IMR-90 (cell line): ENCODE results near the gene ATP1A2. TPM values are rescaled to one million over a fixed set of nuclear protein-coding genes. Genes with fewer than 3 reads are reported as not detected.

Source experiments
- ATAC-seq: fragments of 200-7000 bp; cut with Tn5 transposase; 2 replicates; pipeline ENCODE4 v1.9.1; 2020; ENCODE audit warnings: low read depth, mild to moderate bottlenecking, moderate library complexity
- BruUV-seq: library from RNA; stranded (reverse); fragments of 400-500 nt; replicated peaks from 2 replicates; lab custom pipeline; 2021; lab: Mats Ljungman, UMichigan
- CTCF ChIA-PET: fragments of 300-600 bp; formaldehyde crosslinking; extraction: SDS; loops from one replicate; lab custom pipeline; 2021; ENCODE audit warnings: antibody characterized with exemption; lab: Yijun Ruan, JAX
- POLR2A ChIA-PET: fragments of 300-600 bp; sonication (Branson Sonifier 250); formaldehyde crosslinking; loops from one replicate; lab custom pipeline; 2022; ENCODE audit warnings: antibody characterized with exemption; ENCODE audit not compliant: unreplicated experiment; lab: Charles Lee
- DNase-seq: peaks from one replicate; pipeline ENCODE4 v3.0.0; 2013
- H2AFZ ChIP-seq: replicated peaks from 2 replicates; pipeline ENCODE3; 2013; ENCODE audit warnings: low read length, mild to moderate bottlenecking; ENCODE audit not compliant: poor library complexity
- H2AK5ac ChIP-seq: 2 replicates; pipeline ENCODE4 v1.6.1; 2013; ENCODE audit warnings: low read depth, low read length, inconsistent platforms
- H2AK9ac ChIP-seq: replicated peaks from 2 replicates; pipeline ENCODE3; 2013; ENCODE audit warnings: mild to moderate bottlenecking, low read depth, low read length, moderate library complexity; ENCODE audit not compliant: poor library complexity
- H2BK120ac ChIP-seq: 2 replicates; pipeline ENCODE4 v1.6.1; 2013; ENCODE audit warnings: low read depth, low read length, inconsistent platforms
- H2BK15ac ChIP-seq: 3 replicates; pipeline ENCODE4 v1.6.1; 2013; ENCODE audit warnings: low read depth, low read length, inconsistent platforms
- H2BK20ac ChIP-seq: 2 replicates; pipeline ENCODE4 v1.6.1; 2013; ENCODE audit warnings: low read depth, mild to moderate bottlenecking, inconsistent platforms, low read length, moderate library complexity
- H2BK5ac ChIP-seq: 2 replicates; pipeline ENCODE4 v1.6.1; 2013; ENCODE audit warnings: mild to moderate bottlenecking, low read depth, low read length, inconsistent platforms; ENCODE audit not compliant: poor library complexity, severe bottlenecking
- H3K14ac ChIP-seq: replicated peaks from 2 replicates; pipeline ENCODE4 v1.6.1; 2013; ENCODE audit warnings: low read depth, low read length, inconsistent platforms
- H3K18ac ChIP-seq: 2 replicates; pipeline ENCODE4 v1.6.1; 2013; ENCODE audit warnings: low read depth, low read length, control low read depth
- H3K23ac ChIP-seq: 2 replicates; pipeline ENCODE4 v1.6.1; 2013; ENCODE audit warnings: low read depth, low read length, inconsistent platforms
- H3K27ac ChIP-seq: 2 replicates; pipeline ENCODE4 v1.5.1; 2013; ENCODE audit warnings: mild to moderate bottlenecking, control low read depth, low read length; ENCODE audit not compliant: insufficient read depth
- H3K27me3 ChIP-seq: 2 replicates; pipeline ENCODE4 v1.6.1; 2013; ENCODE audit warnings: low read length; ENCODE audit not compliant: control insufficient read depth, insufficient read depth
- H3K36me3 ChIP-seq: 2 replicates; pipeline ENCODE4 v1.6.1; 2013; ENCODE audit warnings: low read length, mixed read lengths; ENCODE audit not compliant: control insufficient read depth, insufficient read depth
- H3K4ac ChIP-seq: 2 replicates; pipeline ENCODE4 v1.6.1; 2013; ENCODE audit warnings: low read depth, low read length, inconsistent platforms
- H3K4me1 ChIP-seq: 2 replicates; pipeline ENCODE4 v1.6.1; 2013; ENCODE audit warnings: low read length, mixed read lengths; ENCODE audit not compliant: control insufficient read depth, insufficient read depth
- H3K4me2 ChIP-seq: 2 replicates; pipeline ENCODE4 v1.6.1; 2013; ENCODE audit warnings: low read depth, mild to moderate bottlenecking, control low read depth, low read length, moderate library complexity
- H3K4me3 ChIP-seq: 2 replicates; pipeline ENCODE4 v1.5.1; 2013; ENCODE audit warnings: low read depth, mild to moderate bottlenecking, control low read depth, low read length, moderate library complexity; ENCODE audit not compliant: insufficient read depth
- H3K56ac ChIP-seq: 2 replicates; pipeline ENCODE4 v1.6.1; 2013; ENCODE audit warnings: low read length, inconsistent platforms; ENCODE audit not compliant: insufficient read depth; ENCODE audit errors: extremely low read depth
- H3K79me1 ChIP-seq, 2 experiments: 2 replicates each; pipeline ENCODE4 v1.6.1; 2013; ENCODE audit warnings: low read length in 2 of 2, inconsistent platforms in 1 of 2, low read depth in 1 of 2
- H3K9ac ChIP-seq: 2 replicates; pipeline ENCODE4 v1.6.1; 2013; ENCODE audit warnings: low read depth, low read length, control low read depth
- H3K9me1 ChIP-seq: 2 replicates; pipeline ENCODE4 v1.6.1; 2013; ENCODE audit warnings: low read length, inconsistent platforms; ENCODE audit not compliant: insufficient read depth
- H3K9me3 ChIP-seq: 2 replicates; pipeline ENCODE4 v1.6.1; 2013; ENCODE audit warnings: low read length; ENCODE audit not compliant: control insufficient read depth, insufficient read depth
- H4K20me1 ChIP-seq: 2 replicates; pipeline ENCODE4 v1.6.1; 2013; ENCODE audit warnings: low read length, inconsistent platforms; ENCODE audit not compliant: insufficient read depth
- H4K5ac ChIP-seq: 2 replicates; pipeline ENCODE4 v1.6.1; 2013; ENCODE audit warnings: mild to moderate bottlenecking, low read depth, low read length, control low read depth
- H4K8ac ChIP-seq, 2 experiments: 2 replicates each; pipeline ENCODE4 v1.6.1; 2013; ENCODE audit warnings: low read depth in 2 of 2, low read length in 2 of 2, control low read depth in 1 of 2, inconsistent platforms in 1 of 2
- H4K91ac ChIP-seq: 2 replicates; pipeline ENCODE4 v1.6.1; 2013; ENCODE audit warnings: low read depth, low read length, inconsistent platforms; ENCODE audit not compliant: insufficient read depth
- CHD1 ChIP-seq: IDR thresholded peaks from 2 replicates; pipeline ENCODE4 v1.6.1; 2012; ENCODE audit warnings: low read depth, low read length, improper control_type of control experiment
- FOS ChIP-seq: fragments of 150-350 bp; IDR thresholded peaks from 2 replicates; pipeline ENCODE4 v1.6.1; 2016; ENCODE audit warnings: low read depth, low read length
- MAZ ChIP-seq: IDR thresholded peaks from 2 replicates; pipeline ENCODE4 v1.6.1; 2012; ENCODE audit warnings: low read depth, mild to moderate bottlenecking, low read length, improper control_type of control experiment, moderate library complexity, borderline replicate concordance
- MXI1 ChIP-seq: IDR thresholded peaks from 2 replicates; pipeline ENCODE4 v1.6.1; 2012; ENCODE audit warnings: low read depth, mild to moderate bottlenecking, low read length, moderate library complexity, borderline replicate concordance
- NFE2L2 ChIP-seq: fragments of 150-350 bp; IDR thresholded peaks from 2 replicates; pipeline ENCODE4 v1.6.1; 2016; ENCODE audit warnings: low read depth, mild to moderate bottlenecking, low read length
- RAD21 ChIP-seq: IDR thresholded peaks from 2 replicates; pipeline ENCODE4 v1.6.1; 2012; ENCODE audit warnings: low read length, improper control_type of control experiment
- RFX5 ChIP-seq: IDR thresholded peaks from 2 replicates; pipeline ENCODE4 v1.8.0; 2012; ENCODE audit warnings: low read depth, mild to moderate bottlenecking, low read length, moderate library complexity
- SMC3 ChIP-seq: fragments of 150-350 bp; IDR thresholded peaks from 2 replicates; pipeline ENCODE4 v1.6.1; 2016; ENCODE audit warnings: low read depth, mild to moderate bottlenecking, antibody characterized with exemption, low read length, moderate library complexity
- USF2 ChIP-seq: fragments of 150-350 bp; IDR thresholded peaks from 2 replicates; pipeline ENCODE4 v1.6.1; 2017; ENCODE audit warnings: mild to moderate bottlenecking, antibody characterized with exemption, low read length, low read depth
- WGBS, 2 experiments: methylation state at CpG; one replicate each; pipeline versions ENCODE4 v1.1.5 to v1.1.7; 2013; ENCODE audit warnings: missing lambda C conversion rate in 2 of 2; ENCODE audit not compliant: insufficient read length in 1 of 2; ENCODE audit errors: extremely low coverage in 2 of 2; 5-methylcytosine and 5-hydroxymethylcytosine counted together
- dilution Hi-C: fragments of 300-500 bp; cut with HindIII; formaldehyde crosslinking; loops from one replicate; pipeline ENCODE4 v1.14.3; 2018; ENCODE audit warnings: low sequenced_read_pairs; ENCODE audit not compliant: unreplicated experiment
- in situ Hi-C: fragments of 300-500 bp; cut with MboI; formaldehyde crosslinking; loops from 3 replicates; pipeline ENCODE4 v1.14.3; 2019; ENCODE audit warnings: low sequenced_read_pairs, inconsistent platforms, mixed read lengths
- intact Hi-C: fragments of 100-400 bp; cut with micrococcal nuclease; formaldehyde crosslinking; loops from 2 replicates; pipeline ENCODE4 v1.10.0; 2022
- polyA plus RNA-seq, 3 experiments: library from polyadenylated mRNA; depleted of rRNA; stranded (reverse); fragments of >200 nt; gene quantifications; 2 replicates each; pipeline ENCODE4 v1.2.3, GENCODE V29; 2012; ENCODE audit warnings: low replicate concordance in 1 of 3
- total RNA-seq: library from RNA; depleted of rRNA; stranded (reverse); fragments of >200 nt; gene quantifications from 2 replicates; pipeline ENCODE4 v1.2.3, GENCODE V29; 2012

ATP1A2 gene
- total and polyA plus RNA-seq, 2 of the 4 experiments (the other 2 are of a cell fraction) = under 0.01 to 0.15 TPM

- H3K27me3 ChIP-seq = peaks cover 12% of the 10 kb centered on the region
- H4K5ac ChIP-seq = no peak overlapping the region
- H3K9ac ChIP-seq = no peak overlapping the region
- no peaks in the 10 kb centered on the region for H3K9me3 ChIP-seq
- peak overlapping the region in 1 of 2 experiments; percentile 70; a peak in 2 of 4 replicates for H4K8ac ChIP-seq
- H2AK5ac ChIP-seq = peak overlapping the region; percentile 29
- H3K4ac ChIP-seq = peak overlapping the region; percentile 45
- H3K18ac ChIP-seq = no peak overlapping the region
- H3K79me1 ChIP-seq = no peaks in the 10 kb centered on the region
- H3K4me1 ChIP-seq = peaks cover 17% of the 10 kb centered on the region
- H2BK120ac ChIP-seq = peak overlapping the region; percentile 59; the same call in 1 of the 2 replicates
- H3K9me1 ChIP-seq = peaks cover 26% of the 10 kb centered on the region
- dilution Hi-C loops (no loop called here), intact Hi-C loops (no loop called here), in situ Hi-C loops (no loop called here)
- H3K23ac ChIP-seq = no peak overlapping the region
- no peaks in the 10 kb centered on the region for H3K36me3 ChIP-seq
- POLR2A ChIA-PET = no interaction called here
- no peak overlapping the region for H3K4me3 ChIP-seq
- H3K56ac ChIP-seq = no peak overlapping the region
- H2BK15ac ChIP-seq = peak overlapping the region; percentile 75; the same call in 2 of the 3 replicates
- CTCF ChIA-PET = interaction anchor here (1.4 kb wide), 1 partner anchor 14 kb away, joined by 3 read pairs; no protein-coding TSS in a partner anchor
- peak overlapping the region; percentile 60 for H3K14ac ChIP-seq
- peak overlapping the region; percentile 77 for H2AFZ ChIP-seq
- ATAC-seq = peak; percentile 60
- H3K27ac ChIP-seq = no peak overlapping the region
- H2AK9ac ChIP-seq = no peak overlapping the region
- peak overlapping the region; percentile 80; the same call in 1 of the 2 replicates for H2BK20ac ChIP-seq
- no peak for TF ChIP-seq RFX5
- no peak for TF ChIP-seq RAD21
- no peak for TF ChIP-seq CHD1
- TF ChIP-seq MAZ = no peak
- no peak for TF ChIP-seq USF2
- TF ChIP-seq FOS = peak; percentile 26; the same call in 1 of the 2 replicates
- no peak for TF ChIP-seq SMC3
- no peak for TF ChIP-seq NFE2L2
- no peak for TF ChIP-seq MXI1
- BruUV-seq = no TSS peak
- peak; percentile 60 for DNase-seq
- H3K4me2 ChIP-seq = no peak overlapping the region
- WGBS, 2 experiments = 76% methylated on average over 4 of the region's 7 CpGs; no CpG with 5 or more reads in 1 of the 2 experiments
- H2BK5ac ChIP-seq = no peak overlapping the region
- no peaks in the 10 kb centered on the region for H4K20me1 ChIP-seq
- peak overlapping the region; percentile 78; the same call in 1 of the 2 replicates for H4K91ac ChIP-seq
These were observed 12.4 kb downstream of the ATP1A2 start for GRCh38 chr1:160127865-160128523.
